Pons (tissue), 1 donor: ENCODE results near the gene SNAP91.

ENCODE experiments used
- DNase-seq: peaks from one replicate; pipeline ENCODE4 v3.0.0-alpha.2; 2016; ENCODE audit warnings: low spot score

The SNAP91 gene

GRCh38 chr6:83546636-83547035 lies 162.3 kb downstream of the SNAP91 start:
- DNase-seq = no peak

GRCh38 chr6:83539678-83540077 lies 169.2 kb downstream of the SNAP91 start:
- DNase-seq = no peak

GRCh38 chr6:83536647-83537589 lies 172.0 kb downstream of the SNAP91 start:
- DNase-seq = no peak

- DNase-seq = no peak
Observed at GRCh38 chr6:83536034-83536646, 172.8 kb downstream of the SNAP91 start.

GRCh38 chr6:83518816-83519480 lies 190.0 kb downstream of the SNAP91 start:
- DNase-seq = no peak

- DNase-seq = no peak
Observed at GRCh38 chr6:83517500-83517899, 191.4 kb downstream of the SNAP91 start.

- peak; percentile 79 for DNase-seq
Observed at GRCh38 chr6:83514866-83515466, 193.9 kb downstream of the SNAP91 start.

- no peak for DNase-seq
Observed at GRCh38 chr6:83514466-83514865, 194.4 kb downstream of the SNAP91 start.

- no peak for DNase-seq
Observed at GRCh38 chr6:83511901-83512681, 196.8 kb downstream of the SNAP91 start, which contains the start of gene PRSS35. PRSS35 (plus strand) TSS chr6:83512534; CDS start chr6:83523442, 10,908 bp downstream.

- no peak for DNase-seq
Observed at GRCh38 chr6:83511266-83511665, 197.6 kb downstream of the SNAP91 start.

GRCh38 chr6:83510791-83511190 lies 198.1 kb downstream of the SNAP91 start:
- no peak for DNase-seq

- no peak for DNase-seq
Observed at GRCh38 chr6:83509441-83509840, 199.5 kb downstream of the SNAP91 start.

GRCh38 chr6:83505356-83505755 lies 203.5 kb downstream of the SNAP91 start:
- peak; percentile 42 for DNase-seq
